ENCODE results near the gene COQ8A.

DNA sequence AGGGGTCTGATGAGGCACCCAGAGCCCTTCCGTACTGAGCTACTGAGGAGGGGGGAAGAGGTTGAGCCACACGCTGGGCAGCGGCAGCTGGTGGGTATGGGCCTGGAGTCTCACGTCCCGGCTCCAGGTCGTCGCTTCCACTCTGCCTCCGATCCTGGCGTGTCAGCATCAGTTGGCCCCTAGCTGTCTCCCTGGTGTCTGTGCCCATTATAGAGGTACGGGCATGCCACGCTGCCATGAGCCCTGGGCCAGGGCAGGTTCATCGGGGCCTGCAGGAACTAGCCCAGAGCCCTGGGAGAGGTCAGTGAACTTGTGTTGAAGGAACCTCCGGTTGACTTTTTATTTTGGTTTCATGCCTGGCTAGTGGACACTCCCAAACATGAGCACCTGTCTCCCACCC, 18.2 kb downstream of the COQ8A start:
- no peak for TF ChIP-seq POLR2AphosphoS5 (IDR thresholded peaks at IDR 0.05; ENCODE audit: low read depth, low read length)
- no peak for TF ChIP-seq POLR2A (IDR thresholded peaks at IDR 0.05; ENCODE audit: low read depth, low read length)
- no peak for TF ChIP-seq TAF1 (IDR thresholded peaks at IDR 0.05; ENCODE audit: low read depth, low read length)
- no peak for TF ChIP-seq SPI1 (IDR thresholded peaks at IDR 0.05; ENCODE audit: low read depth, low read length)
